Testis (tissue), 2 donors: Measurements from ENCODE around the gene LPP.

ENCODE experiments used
- CTCF ChIP-seq, 3 experiments: fragments of 450-650 bp in 2 of 3; fragments of 200-600 bp in 1 of 3; sonication (generic) in 1 of 3; IDR thresholded peaks; one replicate each; pipeline ENCODE4 v1.5.1; 2016 to 2019; ENCODE audit warnings: antibody characterized with exemption in 3 of 3, mild to moderate bottlenecking in 2 of 3, moderate library complexity in 1 of 3
- POLR2A ChIP-seq: fragments of 450-650 bp; IDR thresholded peaks from one replicate; pipeline ENCODE4 v1.6.1; 2017; ENCODE audit warnings: antibody characterized with exemption, mild to moderate bottlenecking, moderate library complexity

- TF ChIP-seq CTCF (IDR thresholded peaks at IDR 0.05) (no peak), POLR2A (no peak)
Observed at GRCh38 chr3:188884299-188885043, 730.5 kb downstream of the LPP start.
